IMR-90 (cell line): ENCODE measurements around the gene SOX3. TPM values are rescaled to one million over a fixed set of nuclear protein-coding genes. Genes with fewer than 3 reads are reported as not detected.

ENCODE experiments used
- ATAC-seq: fragments of 200-7000 bp; cut with Tn5 transposase; 2 replicates; pipeline ENCODE4 v1.9.1; 2020; ENCODE audit warnings: low read depth, mild to moderate bottlenecking, moderate library complexity
- BruUV-seq: library from RNA; stranded (reverse); fragments of 400-500 nt; replicated peaks from 2 replicates; lab custom pipeline; 2021; lab: Mats Ljungman, UMichigan
- CTCF ChIA-PET: fragments of 300-600 bp; formaldehyde crosslinking; extraction: SDS; loops from one replicate; lab custom pipeline; 2021; ENCODE audit warnings: antibody characterized with exemption; lab: Yijun Ruan, JAX
- POLR2A ChIA-PET: fragments of 300-600 bp; sonication (Branson Sonifier 250); formaldehyde crosslinking; loops from one replicate; lab custom pipeline; 2022; ENCODE audit warnings: antibody characterized with exemption; ENCODE audit not compliant: unreplicated experiment; lab: Charles Lee
- DNase-seq: peaks from one replicate; pipeline ENCODE4 v3.0.0; 2013
- H2AFZ ChIP-seq: replicated peaks from 2 replicates; pipeline ENCODE3; 2013; ENCODE audit warnings: low read length, mild to moderate bottlenecking; ENCODE audit not compliant: poor library complexity
- H2AK5ac ChIP-seq: 2 replicates; pipeline ENCODE4 v1.6.1; 2013; ENCODE audit warnings: low read depth, low read length, inconsistent platforms
- H2AK9ac ChIP-seq: replicated peaks from 2 replicates; pipeline ENCODE3; 2013; ENCODE audit warnings: mild to moderate bottlenecking, low read depth, low read length, moderate library complexity; ENCODE audit not compliant: poor library complexity
- H2BK120ac ChIP-seq: 2 replicates; pipeline ENCODE4 v1.6.1; 2013; ENCODE audit warnings: low read depth, low read length, inconsistent platforms
- H2BK15ac ChIP-seq: 3 replicates; pipeline ENCODE4 v1.6.1; 2013; ENCODE audit warnings: low read depth, low read length, inconsistent platforms
- H2BK20ac ChIP-seq: 2 replicates; pipeline ENCODE4 v1.6.1; 2013; ENCODE audit warnings: low read depth, mild to moderate bottlenecking, inconsistent platforms, low read length, moderate library complexity
- H2BK5ac ChIP-seq: 2 replicates; pipeline ENCODE4 v1.6.1; 2013; ENCODE audit warnings: mild to moderate bottlenecking, low read depth, low read length, inconsistent platforms; ENCODE audit not compliant: poor library complexity, severe bottlenecking
- H3K14ac ChIP-seq: replicated peaks from 2 replicates; pipeline ENCODE4 v1.6.1; 2013; ENCODE audit warnings: low read depth, low read length, inconsistent platforms
- H3K18ac ChIP-seq: 2 replicates; pipeline ENCODE4 v1.6.1; 2013; ENCODE audit warnings: low read depth, low read length, control low read depth
- H3K23ac ChIP-seq: 2 replicates; pipeline ENCODE4 v1.6.1; 2013; ENCODE audit warnings: low read depth, low read length, inconsistent platforms
- H3K27ac ChIP-seq: 2 replicates; pipeline ENCODE4 v1.5.1; 2013; ENCODE audit warnings: mild to moderate bottlenecking, control low read depth, low read length; ENCODE audit not compliant: insufficient read depth
- H3K27me3 ChIP-seq: 2 replicates; pipeline ENCODE4 v1.6.1; 2013; ENCODE audit warnings: low read length; ENCODE audit not compliant: control insufficient read depth, insufficient read depth
- H3K36me3 ChIP-seq: 2 replicates; pipeline ENCODE4 v1.6.1; 2013; ENCODE audit warnings: low read length, mixed read lengths; ENCODE audit not compliant: control insufficient read depth, insufficient read depth
- H3K4ac ChIP-seq: 2 replicates; pipeline ENCODE4 v1.6.1; 2013; ENCODE audit warnings: low read depth, low read length, inconsistent platforms
- H3K4me1 ChIP-seq: 2 replicates; pipeline ENCODE4 v1.6.1; 2013; ENCODE audit warnings: low read length, mixed read lengths; ENCODE audit not compliant: control insufficient read depth, insufficient read depth
- H3K4me2 ChIP-seq: 2 replicates; pipeline ENCODE4 v1.6.1; 2013; ENCODE audit warnings: low read depth, mild to moderate bottlenecking, control low read depth, low read length, moderate library complexity
- H3K4me3 ChIP-seq: 2 replicates; pipeline ENCODE4 v1.5.1; 2013; ENCODE audit warnings: low read depth, mild to moderate bottlenecking, control low read depth, low read length, moderate library complexity; ENCODE audit not compliant: insufficient read depth
- H3K56ac ChIP-seq: 2 replicates; pipeline ENCODE4 v1.6.1; 2013; ENCODE audit warnings: low read length, inconsistent platforms; ENCODE audit not compliant: insufficient read depth; ENCODE audit errors: extremely low read depth
- H3K79me1 ChIP-seq, 2 experiments: 2 replicates each; pipeline ENCODE4 v1.6.1; 2013; ENCODE audit warnings: low read length in 2 of 2, inconsistent platforms in 1 of 2, low read depth in 1 of 2
- H3K9ac ChIP-seq: 2 replicates; pipeline ENCODE4 v1.6.1; 2013; ENCODE audit warnings: low read depth, low read length, control low read depth
- H3K9me1 ChIP-seq: 2 replicates; pipeline ENCODE4 v1.6.1; 2013; ENCODE audit warnings: low read length, inconsistent platforms; ENCODE audit not compliant: insufficient read depth
- H3K9me3 ChIP-seq: 2 replicates; pipeline ENCODE4 v1.6.1; 2013; ENCODE audit warnings: low read length; ENCODE audit not compliant: control insufficient read depth, insufficient read depth
- H4K20me1 ChIP-seq: 2 replicates; pipeline ENCODE4 v1.6.1; 2013; ENCODE audit warnings: low read length, inconsistent platforms; ENCODE audit not compliant: insufficient read depth
- H4K5ac ChIP-seq: 2 replicates; pipeline ENCODE4 v1.6.1; 2013; ENCODE audit warnings: mild to moderate bottlenecking, low read depth, low read length, control low read depth
- H4K8ac ChIP-seq, 2 experiments: 2 replicates each; pipeline ENCODE4 v1.6.1; 2013; ENCODE audit warnings: low read depth in 2 of 2, low read length in 2 of 2, control low read depth in 1 of 2, inconsistent platforms in 1 of 2
- H4K91ac ChIP-seq: 2 replicates; pipeline ENCODE4 v1.6.1; 2013; ENCODE audit warnings: low read depth, low read length, inconsistent platforms; ENCODE audit not compliant: insufficient read depth
- MAFK ChIP-seq: IDR thresholded peaks from 2 replicates; pipeline ENCODE4 v1.6.1; 2012; ENCODE audit warnings: low read depth, low read length, improper control_type of control experiment
- POLR2A ChIP-seq: IDR thresholded peaks from 2 replicates; pipeline ENCODE4 v1.6.1; 2012; ENCODE audit warnings: mild to moderate bottlenecking, low read depth, low read length
- WGBS, 2 experiments: methylation state at CpG; one replicate each; pipeline versions ENCODE4 v1.1.5 to v1.1.7; 2013; ENCODE audit warnings: missing lambda C conversion rate in 2 of 2; ENCODE audit not compliant: insufficient read length in 1 of 2; ENCODE audit errors: extremely low coverage in 2 of 2; 5-methylcytosine and 5-hydroxymethylcytosine counted together
- dilution Hi-C: fragments of 300-500 bp; cut with HindIII; formaldehyde crosslinking; loops from one replicate; pipeline ENCODE4 v1.14.3; 2018; ENCODE audit warnings: low sequenced_read_pairs; ENCODE audit not compliant: unreplicated experiment
- in situ Hi-C: fragments of 300-500 bp; cut with MboI; formaldehyde crosslinking; loops from 3 replicates; pipeline ENCODE4 v1.14.3; 2019; ENCODE audit warnings: low sequenced_read_pairs, inconsistent platforms, mixed read lengths
- intact Hi-C: fragments of 100-400 bp; cut with micrococcal nuclease; formaldehyde crosslinking; loops from 2 replicates; pipeline ENCODE4 v1.10.0; 2022
- polyA plus RNA-seq, 3 experiments: library from polyadenylated mRNA; depleted of rRNA; stranded (reverse); fragments of >200 nt; gene quantifications; 2 replicates each; pipeline ENCODE4 v1.2.3, GENCODE V29; 2012; ENCODE audit warnings: low replicate concordance in 1 of 3
- total RNA-seq: library from RNA; depleted of rRNA; stranded (reverse); fragments of >200 nt; gene quantifications from 2 replicates; pipeline ENCODE4 v1.2.3, GENCODE V29; 2012

The SOX3 gene
- total and polyA plus RNA-seq, 2 of the 4 experiments (the other 2 are of a cell fraction): 0.03 TPM; not detected in 1

DNA sequence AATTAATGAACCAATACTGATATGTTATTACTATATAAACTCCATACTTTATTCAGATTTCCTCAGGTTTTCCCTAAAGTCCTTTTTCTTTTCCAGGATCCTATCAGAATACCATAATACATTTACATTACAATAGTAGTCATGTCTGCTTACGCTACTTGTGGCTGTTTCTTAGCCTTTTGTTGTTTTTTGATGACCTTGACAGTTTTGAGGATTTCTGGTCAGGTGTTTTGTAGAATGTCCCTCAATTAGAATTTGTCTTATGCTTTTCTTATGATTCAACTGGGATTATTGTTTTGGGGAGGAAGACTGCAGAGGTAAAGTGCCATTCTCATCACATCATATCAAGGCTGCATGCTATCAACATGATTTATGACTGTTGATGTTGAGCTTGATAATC, 9.1 kb downstream of the SOX3 start:
- in situ Hi-C loops (no loop called here), intact Hi-C loops (no loop called here), dilution Hi-C loops (no loop called here)
- Histone ChIP-seq H3K27ac (no peak overlapping the region), H3K23ac (no peak overlapping the region), H2AK9ac (no peak overlapping the region), H3K18ac (no peak overlapping the region), H3K9me1 (no peaks in the 10 kb centered on the region), H2BK120ac (no peak overlapping the region), H2AFZ (no peak overlapping the region), H3K4ac (no peak overlapping the region), H3K9me3 (0 out of 2 replicates have a peak, but pooled peaks cover 2% of the 10 kb centered on the region), H4K8ac (no peak overlapping the region), H2BK15ac (no peak overlapping the region), H3K4me2 (no peak overlapping the region), H3K14ac (no peak overlapping the region), H4K91ac (no peak overlapping the region), H4K5ac (no peak overlapping the region), H3K4me1 (no peaks in the 10 kb centered on the region), H2BK5ac (no peak overlapping the region), H2BK20ac (no peak overlapping the region), H3K36me3 (no peaks in the 10 kb centered on the region), H3K4me3 (no peak overlapping the region), H4K20me1 (no peaks in the 10 kb centered on the region), H3K27me3 (peaks cover 8% of the 10 kb centered on the region), H3K56ac (no peak overlapping the region), H3K9ac (no peak overlapping the region), H2AK5ac (no peak overlapping the region), H3K79me1 (no peaks in the 10 kb centered on the region)
- DNase-seq: no peak
- no CpG with 5 or more reads among the region's 1 CpG for WGBS, 2 experiments
- POLR2A ChIA-PET: no interaction called here
- BruUV-seq: no TSS peak
- CTCF ChIA-PET: no interaction called here
- no peak for ATAC-seq
- TF ChIP-seq POLR2A: no peak
- TF ChIP-seq MAFK: peak; percentile 78
